NCI-H1092 (cell line): Measurements from ENCODE around the gene OLR1.
"Not testable (repeated sequence)": the region's sequence is repeated elsewhere in the genome, so short reads cannot be mapped to it uniquely, and the experiment has no call there.

Experiments
- DNase-seq: peaks from one replicate; lab custom pipeline; 2025; lab: John Stamatoyannopoulos, UW

The OLR1 gene

GRCh38 chr12:10171973-10172728 lies at the start of gene OLR1:
Gene OLR1 (minus strand): TSS chr12:10172132. CDS start chr12:10172077, 55 bp downstream.
- DNase-seq: no peak

GRCh38 chr12:10220398-10221077 lies 48.6 kb upstream of the OLR1 start:
- no peak for DNase-seq

- DNase-seq: no peak
Observed at GRCh38 chr12:10218021-10218420, 46.1 kb upstream of the OLR1 start.

- DNase-seq: not testable (repeated sequence)
Observed at GRCh38 chr12:10215946-10216345, 44.0 kb upstream of the OLR1 start.

GRCh38 chr12:10215436-10215835 lies 43.5 kb upstream of the OLR1 start:
- no peak for DNase-seq

- DNase-seq: no peak
Observed at GRCh38 chr12:10214895-10215267, 42.9 kb upstream of the OLR1 start.

- no peak for DNase-seq
Observed at GRCh38 chr12:10214136-10214894, 42.4 kb upstream of the OLR1 start.

- no peak for DNase-seq
Observed at GRCh38 chr12:10213168-10214135, 41.5 kb upstream of the OLR1 start.

GRCh38 chr12:10212739-10213131 lies 40.8 kb upstream of the OLR1 start, which contains the start of gene GABARAPL1:
Gene GABARAPL1 (plus strand): TSS chr12:10212877. CDS start chr12:10213130, 253 bp downstream.
- DNase-seq: no peak

GRCh38 chr12:10211940-10212738 lies 40.2 kb upstream of the OLR1 start:
- peak; percentile 50 for DNase-seq

GRCh38 chr12:10211101-10211939 lies 39.4 kb upstream of the OLR1 start:
- DNase-seq: no peak

GRCh38 chr12:10210225-10210624 lies 38.3 kb upstream of the OLR1 start:
- DNase-seq: no peak

GRCh38 chr12:10207136-10207535 lies 35.2 kb upstream of the OLR1 start:
- DNase-seq: no peak

- no peak for DNase-seq
Observed at GRCh38 chr12:10205220-10205807, 33.4 kb upstream of the OLR1 start.

- DNase-seq: not testable (repeated sequence)
Observed at GRCh38 chr12:10204495-10204894, 32.6 kb upstream of the OLR1 start.

- no peak for DNase-seq
Observed at GRCh38 chr12:10197879-10198278, 25.9 kb upstream of the OLR1 start.

GRCh38 chr12:10196210-10196609 lies 24.3 kb upstream of the OLR1 start:
- DNase-seq: no peak

GRCh38 chr12:10194160-10194670 lies 22.3 kb upstream of the OLR1 start:
- DNase-seq: no peak

GRCh38 chr12:10191865-10192264 lies 19.9 kb upstream of the OLR1 start:
- no peak for DNase-seq
